GM12801 (cell line): Measurements from ENCODE around the gene CD300H.

ENCODE experiments used
- CTCF ChIP-seq: IDR thresholded peaks from one replicate; pipeline ENCODE4 v1.5.1; 2011; ENCODE audit warnings: control low read depth; ENCODE audit not compliant: insufficient read length; ENCODE audit errors: extremely low read depth

The CD300H gene

GRCh38 chr17:74524653-74525464 is 42.5 kb downstream of the CD300H start:
- TF ChIP-seq CTCF: no peak

GRCh38 chr17:74523308-74523707 is 44.0 kb downstream of the CD300H start:
- TF ChIP-seq CTCF: no peak

- no peak for TF ChIP-seq CTCF
Measured at GRCh38 chr17:74522381-74523105, 44.8 kb downstream of the CD300H start.

- TF ChIP-seq CTCF: no peak
Measured at GRCh38 chr17:74521701-74522201, 45.6 kb downstream of the CD300H start.

GRCh38 chr17:74520790-74521480 is 46.4 kb downstream of the CD300H start:
- no peak for TF ChIP-seq CTCF

GRCh38 chr17:74520016-74520434 is 47.3 kb downstream of the CD300H start:
- no peak for TF ChIP-seq CTCF
